OCI-LY1 (cell line): Measurements from ENCODE around the gene CXCR6.

Source experiments
- H2AFZ ChIP-seq: fragments of 200-600 bp; sonication (generic), shearing (Covaris generic); 2 replicates; pipeline ENCODE4 v1.6.0; 2014; ENCODE audit warnings: antibody characterized with exemption, mild to moderate bottlenecking, low read length
- H3F3A ChIP-seq: fragments of 200-600 bp; sonication (generic), shearing (Covaris generic); 2 replicates; pipeline ENCODE4 v1.6.0; 2014; ENCODE audit warnings: mild to moderate bottlenecking, antibody characterized with exemption, low read length, moderate library complexity; ENCODE audit not compliant: insufficient read depth
- H3K27ac ChIP-seq: fragments of 200-600 bp; sonication (generic); 2 replicates; pipeline ENCODE4 v1.5.1; 2014; ENCODE audit warnings: low read length, mixed run types, mild to moderate bottlenecking, low read depth; ENCODE audit not compliant: poor library complexity, severe bottlenecking
- H3K27me3 ChIP-seq: fragments of 200-600 bp; sonication (generic); 2 replicates; pipeline ENCODE4 v1.6.0; 2014; ENCODE audit warnings: antibody characterized with exemption, mild to moderate bottlenecking, low read length, moderate library complexity; ENCODE audit not compliant: insufficient read depth
- H3K36me3 ChIP-seq: fragments of 200-600 bp; sonication (generic); 2 replicates; pipeline ENCODE4 v1.6.1; 2014; ENCODE audit warnings: mild to moderate bottlenecking, antibody characterized with exemption, low read length, moderate library complexity, mixed read lengths; ENCODE audit not compliant: insufficient read depth
- H3K4me1 ChIP-seq: fragments of 200-600 bp; sonication (generic); 2 replicates; pipeline ENCODE4 v1.5.1; 2014; ENCODE audit warnings: mild to moderate bottlenecking, low read length, moderate library complexity; ENCODE audit not compliant: insufficient read depth, severe bottlenecking
- H3K4me2 ChIP-seq: fragments of 200-600 bp; sonication (generic), shearing (Covaris generic); 2 replicates; pipeline ENCODE4 v1.6.1; 2014; ENCODE audit warnings: low read length
- H3K4me3 ChIP-seq: fragments of 200-600 bp; sonication (generic); 2 replicates; pipeline ENCODE4 v1.5.1; 2014; ENCODE audit warnings: low read length, low read depth, mild to moderate bottlenecking, mixed read lengths; ENCODE audit not compliant: poor library complexity, severe bottlenecking
- H3K79me2 ChIP-seq: fragments of 200-600 bp; shearing (Covaris generic); 2 replicates; pipeline ENCODE4 v1.6.1; 2016; ENCODE audit warnings: mixed run types, low read length, mixed read lengths; ENCODE audit not compliant: insufficient read depth
- H3K9ac ChIP-seq: fragments of 200-600 bp; sonication (generic), shearing (Covaris generic); 2 replicates; pipeline ENCODE4 v1.6.1; 2014; ENCODE audit warnings: mild to moderate bottlenecking, low read length, mixed read lengths
- H3K9me2 ChIP-seq: fragments of 200-600 bp; sonication (generic), shearing (Covaris generic); 2 replicates; pipeline ENCODE4 v1.6.1; 2014; ENCODE audit warnings: low read depth, mild to moderate bottlenecking, low read length, mixed read lengths
- H3K9me3 ChIP-seq: fragments of 200-600 bp; shearing (Covaris generic); 2 replicates; pipeline ENCODE4 v1.6.1; 2014; ENCODE audit warnings: low read length, mixed read lengths
- H4K20me1 ChIP-seq: fragments of 200-600 bp; sonication (generic), shearing (Covaris generic); 2 replicates; pipeline ENCODE4 v1.6.0; 2016; ENCODE audit warnings: mild to moderate bottlenecking, low read length; ENCODE audit not compliant: insufficient read depth
- CTCF ChIP-seq: fragments of 200-600 bp; sonication (generic), shearing (Covaris generic); IDR thresholded peaks from 2 replicates; pipeline ENCODE4 v1.5.1; 2017; ENCODE audit warnings: mild to moderate bottlenecking, antibody characterized with exemption, low read length, moderate library complexity, mixed read lengths
- EZH2 ChIP-seq: fragments of 200-600 bp; sonication (generic), shearing (Covaris generic); IDR thresholded peaks from 2 replicates; pipeline ENCODE4 v1.8.0; 2017; ENCODE audit warnings: borderline replicate concordance, mixed run types, mild to moderate bottlenecking, antibody characterized with exemption, low read length, moderate library complexity, mixed read lengths

CXCR6 gene

GRCh38 chr3:45943207-45943846 lies at the start of gene CXCR6:
Gene CXCR6 (plus strand): TSS chr3:45943464. CDS start chr3:45946482, 3,018 bp downstream.
- Histone ChIP-seq H3K27ac (no peak within 1 kb of the TSS), H4K20me1 (no peaks in the 10 kb centered on the region), H3K36me3 (peaks cover 31% of the 10 kb centered on the region), H3K4me3 (no peak within 1 kb of the TSS), H2AFZ (no peak within 1 kb of the TSS), H3K4me2 (no peak within 1 kb of the TSS), H3K9ac (no peak within 1 kb of the TSS), H3F3A (no peaks in the 10 kb centered on the region), H3K9me3 (no peaks in the 10 kb centered on the region), H3K27me3 (no peaks in the 10 kb centered on the region), H3K4me1 (no peaks in the 10 kb centered on the region), H3K79me2 (no peaks in the 10 kb centered on the region), H3K9me2 (no peaks in the 10 kb centered on the region)
- TF ChIP-seq EZH2 (no peak), CTCF (no peak)

- H3K36me3 ChIP-seq: no peaks in the 10 kb centered on the region; the same call in 1 of the 2 replicates
- no peak overlapping the region for H3K27ac ChIP-seq
- H3K9me3 ChIP-seq: no peaks in the 10 kb centered on the region
- H3F3A ChIP-seq: no peaks in the 10 kb centered on the region
- no peak overlapping the region for H3K4me3 ChIP-seq
- no peaks in the 10 kb centered on the region for H4K20me1 ChIP-seq
- no peaks in the 10 kb centered on the region for H3K79me2 ChIP-seq
- no peaks in the 10 kb centered on the region; the same call in 1 of the 2 replicates for H3K27me3 ChIP-seq
- H3K4me1 ChIP-seq: peaks cover 12% of the 10 kb centered on the region
- H2AFZ ChIP-seq: no peak overlapping the region
- H3K4me2 ChIP-seq: no peak overlapping the region
- H3K9me2 ChIP-seq: no peaks in the 10 kb centered on the region
- no peak overlapping the region for H3K9ac ChIP-seq
- TF ChIP-seq EZH2 (no peak), CTCF (no peak)
Measured at GRCh38 chr3:45894015-45894414, 49.2 kb upstream of the CXCR6 start.

- H3K4me3 ChIP-seq: no peak overlapping the region
- no peaks in the 10 kb centered on the region for H3K9me3 ChIP-seq
- TF ChIP-seq EZH2 (no peak), CTCF (no peak)
- no peaks in the 10 kb centered on the region for H3K79me2 ChIP-seq
- H4K20me1 ChIP-seq: no peaks in the 10 kb centered on the region
- H2AFZ ChIP-seq: no peak overlapping the region
- no peaks in the 10 kb centered on the region; the same call in 1 of the 2 replicates for H3K36me3 ChIP-seq
- H3K4me2 ChIP-seq: no peak overlapping the region
- H3K9me2 ChIP-seq: no peaks in the 10 kb centered on the region
- H3K9ac ChIP-seq: no peak overlapping the region
- no peaks in the 10 kb centered on the region; the same call in 1 of the 2 replicates for H3K27me3 ChIP-seq
- H3K27ac ChIP-seq: no peak overlapping the region
- H3F3A ChIP-seq: no peaks in the 10 kb centered on the region
- H3K4me1 ChIP-seq: peaks cover 2% of the 10 kb centered on the region
Measured at GRCh38 chr3:45895686-45896468, 47.4 kb upstream of the CXCR6 start.
